Caco-2 (cell line): ENCODE results near the gene VTN. TPM values are rescaled to one million over a fixed set of nuclear protein-coding genes. Genes with fewer than 3 reads are reported as not detected.

Experiments used
- BruUV-seq: library from RNA; stranded (reverse); fragments of 400-500 nt; replicated peaks from 2 replicates; lab custom pipeline; 2021; lab: Mats Ljungman, UMichigan
- CTCF ChIA-PET: fragments of 300-600 bp; sonication (Branson Sonifier 250); formaldehyde crosslinking; loops from one replicate; lab custom pipeline; 2022; ENCODE audit warnings: antibody characterized with exemption; lab: Charles Lee
- POLR2A ChIA-PET: fragments of 300-600 bp; sonication (Branson Sonifier 250); formaldehyde crosslinking; loops from one replicate; lab custom pipeline; 2022; ENCODE audit warnings: antibody characterized with exemption; lab: Charles Lee
- DNase-seq, 2 experiments: peaks; one replicate each; pipeline versions ENCODE4 v3.0.0 to v3.0.0-alpha.2; 2020 to 2022
- H3K27me3 ChIP-seq: replicated peaks from 2 replicates; pipeline ENCODE4 v1.6.0; 2011; ENCODE audit warnings: low read length; ENCODE audit not compliant: control insufficient read depth, insufficient read depth
- H3K36me3 ChIP-seq: 2 replicates; pipeline ENCODE4 v1.5.1; 2011; ENCODE audit warnings: low read length; ENCODE audit not compliant: control insufficient read depth, insufficient read depth
- H3K4me1 ChIP-seq: fragments of 250-450 bp; sonication (Bioruptor Pico); 2 replicates; pipeline ENCODE4 v1.5.1; 2020; ENCODE audit warnings: mild to moderate bottlenecking
- H3K4me3 ChIP-seq: 2 replicates; pipeline ENCODE4 v1.5.1; 2011; ENCODE audit warnings: low read depth, mild to moderate bottlenecking, control low read depth, low read length
- H3K9me3 ChIP-seq: fragments of 250-450 bp; sonication (Bioruptor Pico); 2 replicates; pipeline ENCODE4 v1.5.1; 2020; ENCODE audit warnings: mild to moderate bottlenecking, moderate library complexity
- H3K27ac Mint-ChIP-seq: one replicate; pipeline ENCODE4 v1.8.0; 2022; ENCODE audit warnings: mixed read lengths; ENCODE audit not compliant: unreplicated experiment
- H3K27me3 Mint-ChIP-seq: one replicate; pipeline ENCODE4 v1.8.0; 2022; ENCODE audit warnings: mixed read lengths; ENCODE audit not compliant: insufficient read depth, unreplicated experiment
- H3K36me3 Mint-ChIP-seq: one replicate; pipeline ENCODE4 v1.8.0; 2022; ENCODE audit warnings: mild to moderate bottlenecking, mixed read lengths; ENCODE audit not compliant: insufficient read depth, unreplicated experiment
- H3K4me1 Mint-ChIP-seq: one replicate; pipeline ENCODE4 v1.8.0; 2022; ENCODE audit warnings: low read depth, mixed read lengths; ENCODE audit not compliant: unreplicated experiment
- H3K4me3 Mint-ChIP-seq: one replicate; pipeline ENCODE4 v1.8.0; 2022; ENCODE audit warnings: mild to moderate bottlenecking, moderate library complexity, mixed read lengths; ENCODE audit not compliant: unreplicated experiment
- H3K9me3 Mint-ChIP-seq: one replicate; pipeline ENCODE4 v1.8.0; 2022; ENCODE audit warnings: mixed read lengths; ENCODE audit not compliant: unreplicated experiment
- intact Hi-C: fragments of 100-400 bp; cut with micrococcal nuclease; formaldehyde crosslinking; loops from one replicate; pipeline ENCODE4 v1.10.0; 2022; ENCODE audit not compliant: unreplicated experiment
- total RNA-seq: library from RNA; stranded (reverse); gene quantifications from 2 replicates; pipeline ENCODE4 v1.2.3, GENCODE V29; 2022
- TF ChIP-seq, protein P1 (sequence below), 2 experiments: fragments of 200-600 bp in 1 of 2; IDR thresholded peaks; 1 replicate in 1 of 2; 2 replicates in 1 of 2; pipeline versions ENCODE4 v1.5.1 to v1.8.0; 2011 to 2022; ENCODE audit warnings: antibody characterized with exemption in 1 of 2, control low read depth in 1 of 2, inconsistent platforms in 1 of 2, low read depth in 1 of 2, low read length in 1 of 2, mild to moderate bottlenecking in 1 of 2, moderate library complexity in 1 of 2; ENCODE audit not compliant: insufficient read depth in 1 of 2, severe bottlenecking in 1 of 2, unreplicated experiment in 1 of 2

VTN gene
- total RNA-seq, 1 experiment from 2014 or later: 273 TPM

DNA sequence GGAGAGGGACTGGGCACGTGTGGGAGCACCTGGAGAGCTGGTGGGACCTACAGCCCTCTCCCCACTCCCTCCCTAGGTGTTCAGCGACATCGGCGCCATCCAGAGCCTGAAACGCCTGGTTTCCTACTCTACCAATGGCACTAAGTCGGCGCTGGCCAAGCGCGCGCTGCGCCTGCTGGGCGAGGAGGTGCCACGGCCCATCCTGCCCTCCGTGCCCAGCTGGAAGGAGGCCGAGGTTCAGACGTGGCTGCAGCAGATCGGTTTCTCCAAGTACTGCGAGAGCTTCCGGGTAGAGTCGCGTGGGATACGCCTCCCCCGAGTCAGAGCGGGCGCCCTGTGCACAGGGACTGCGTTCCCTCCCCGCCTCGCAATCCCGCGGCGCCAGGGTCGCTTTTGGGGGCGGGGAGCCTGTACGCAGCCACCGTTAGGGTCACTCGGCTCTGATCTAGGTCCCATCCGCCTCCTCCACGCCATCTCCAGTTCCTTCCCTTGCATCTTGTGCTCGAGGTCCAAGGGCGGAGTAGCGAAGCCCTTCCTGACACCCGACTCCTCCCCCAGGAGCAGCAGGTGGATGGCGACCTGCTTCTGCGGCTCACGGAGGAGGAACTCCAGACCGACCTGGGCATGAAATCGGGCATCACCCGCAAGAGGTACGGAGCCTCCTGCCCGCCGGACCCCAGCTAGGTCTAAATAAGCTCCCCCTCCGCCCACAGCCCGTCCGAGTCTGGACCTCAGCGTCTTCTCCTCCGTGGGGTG, 14.4 kb upstream of the VTN start:
- H3K27ac Mint-ChIP-seq: peak overlapping the region; percentile 18
- no peaks in the 10 kb centered on the region for H3K9me3 ChIP-seq
- no peaks in the 10 kb centered on the region for H3K9me3 Mint-ChIP-seq
- ChIA-PET POLR2A (interaction anchor here (0.5 to 2.3 kb wide), 11 partner anchors 11 to 327 kb away, joined by 3 to 18 read pairs (median 7); partner anchors contain the start of genes IFT20, POLDIP2, PROCA1 and SARM1), CTCF (interaction anchor here (0.6 to 2.5 kb wide), 10 partner anchors 11 to 151 kb away, joined by 3 to 11 read pairs (median 4); partner anchors contain the start of genes IFT20, TMEM97, TNFAIP1 and VTN)
- H3K36me3 ChIP-seq: no peaks in the 10 kb centered on the region
- H3K36me3 Mint-ChIP-seq: no peaks in the 10 kb centered on the region
- peak overlapping the region; percentile 52 for H3K4me3 ChIP-seq
- no peaks in the 10 kb centered on the region for H3K27me3 Mint-ChIP-seq
- TSS peak; percentile 52 for BruUV-seq
- peak overlapping the region; percentile 89 for H3K4me3 Mint-ChIP-seq
- TF ChIP-seq, protein P1, sequence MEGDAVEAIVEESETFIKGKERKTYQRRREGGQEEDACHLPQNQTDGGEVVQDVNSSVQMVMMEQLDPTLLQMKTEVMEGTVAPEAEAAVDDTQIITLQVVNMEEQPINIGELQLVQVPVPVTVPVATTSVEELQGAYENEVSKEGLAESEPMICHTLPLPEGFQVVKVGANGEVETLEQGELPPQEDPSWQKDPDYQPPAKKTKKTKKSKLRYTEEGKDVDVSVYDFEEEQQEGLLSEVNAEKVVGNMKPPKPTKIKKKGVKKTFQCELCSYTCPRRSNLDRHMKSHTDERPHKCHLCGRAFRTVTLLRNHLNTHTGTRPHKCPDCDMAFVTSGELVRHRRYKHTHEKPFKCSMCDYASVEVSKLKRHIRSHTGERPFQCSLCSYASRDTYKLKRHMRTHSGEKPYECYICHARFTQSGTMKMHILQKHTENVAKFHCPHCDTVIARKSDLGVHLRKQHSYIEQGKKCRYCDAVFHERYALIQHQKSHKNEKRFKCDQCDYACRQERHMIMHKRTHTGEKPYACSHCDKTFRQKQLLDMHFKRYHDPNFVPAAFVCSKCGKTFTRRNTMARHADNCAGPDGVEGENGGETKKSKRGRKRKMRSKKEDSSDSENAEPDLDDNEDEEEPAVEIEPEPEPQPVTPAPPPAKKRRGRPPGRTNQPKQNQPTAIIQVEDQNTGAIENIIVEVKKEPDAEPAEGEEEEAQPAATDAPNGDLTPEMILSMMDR (IDR thresholded peaks at IDR 0.05; ENCODE audit: insufficient read depth in 1 of 2, low read depth in 1 of 2, low read length in 1 of 2, severe bottlenecking in 1 of 2, unreplicated experiment in 1 of 2): no peak
- peaks cover 31% of the 10 kb centered on the region for H3K4me1 ChIP-seq
- peak; percentile 83 to 86 for DNase-seq
- intact Hi-C loops: loop anchor here (1.0 to 2.0 kb wide), 3 partner anchors 10 to 28 kb away; partner anchors contain the start of gene POLDIP2
- no peaks in the 10 kb centered on the region for H3K27me3 ChIP-seq
- H3K4me1 Mint-ChIP-seq: peaks cover 17% of the 10 kb centered on the region

DNA sequence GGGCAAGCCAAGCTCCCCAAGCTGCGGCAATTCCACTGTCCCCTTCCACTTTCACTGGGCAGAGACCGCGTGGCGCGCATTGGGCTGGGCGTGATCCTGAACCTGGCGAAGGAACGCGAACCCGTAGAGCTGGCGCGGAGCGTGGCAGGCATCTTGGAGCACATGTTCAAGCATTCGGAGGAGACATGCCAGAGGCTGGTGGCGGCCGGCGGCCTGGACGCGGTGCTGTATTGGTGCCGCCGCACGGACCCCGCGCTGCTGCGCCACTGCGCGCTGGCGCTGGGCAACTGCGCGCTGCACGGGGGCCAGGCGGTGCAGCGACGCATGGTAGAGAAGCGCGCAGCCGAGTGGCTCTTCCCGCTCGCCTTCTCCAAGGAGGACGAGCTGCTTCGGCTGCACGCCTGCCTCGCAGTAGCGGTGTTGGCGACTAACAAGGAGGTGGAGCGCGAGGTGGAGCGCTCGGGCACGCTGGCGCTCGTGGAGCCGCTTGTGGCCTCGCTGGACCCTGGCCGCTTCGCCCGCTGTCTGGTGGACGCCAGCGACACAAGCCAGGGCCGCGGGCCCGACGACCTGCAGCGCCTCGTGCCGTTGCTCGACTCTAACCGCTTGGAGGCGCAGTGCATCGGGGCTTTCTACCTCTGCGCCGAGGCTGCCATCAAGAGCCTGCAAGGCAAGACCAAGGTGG, 11.2 kb upstream of the VTN start:
- Histone ChIP-seq H3K36me3 (no peaks in the 10 kb centered on the region), H3K27me3 (no peaks in the 10 kb centered on the region), H3K4me1 (peaks cover 25% of the 10 kb centered on the region), H3K4me3 (peak overlapping the region; percentile 38), H3K9me3 (no peaks in the 10 kb centered on the region)
- Mint-ChIP-seq H3K27ac (no peak overlapping the region), H3K27me3 (no peaks in the 10 kb centered on the region), H3K36me3 (no peaks in the 10 kb centered on the region), H3K4me1 (peaks cover 16% of the 10 kb centered on the region), H3K9me3 (no peaks in the 10 kb centered on the region), H3K4me3 (peak overlapping the region; percentile 18)
- ChIA-PET POLR2A (interaction anchor here (1.6 kb wide), 1 partner anchor 11 kb away, joined by 9 read pairs; the partner anchor contains the start of gene VTN), CTCF (interaction anchor here (0.6 to 2.1 kb wide), 5 partner anchors 11 to 85 kb away, joined by 3 to 11 read pairs (median 5); partner anchors contain the start of gene VTN)
- TF ChIP-seq, protein P1 (IDR thresholded peaks at IDR 0.05; ENCODE audit: insufficient read depth in 1 of 2, low read depth in 1 of 2, low read length in 1 of 2, severe bottlenecking in 1 of 2, unreplicated experiment in 1 of 2): peak in 1 of 2 experiments; percentile 65
- peak; percentile 78 to 79 for DNase-seq
- intact Hi-C loops: no loop called here
- BruUV-seq: no TSS peak
